IMR-90 (cell line): Measurements from ENCODE around the gene ADAMTSL4. TPM values are rescaled to one million over a fixed set of nuclear protein-coding genes. Genes with fewer than 3 reads are reported as not detected.

ENCODE experiments used
- ATAC-seq: fragments of 200-7000 bp; cut with Tn5 transposase; 2 replicates; pipeline ENCODE4 v1.9.1; 2020; ENCODE audit warnings: low read depth, mild to moderate bottlenecking, moderate library complexity
- BruUV-seq: library from RNA; stranded (reverse); fragments of 400-500 nt; replicated peaks from 2 replicates; lab custom pipeline; 2021; lab: Mats Ljungman, UMichigan
- CTCF ChIA-PET: fragments of 300-600 bp; formaldehyde crosslinking; extraction: SDS; loops from one replicate; lab custom pipeline; 2021; ENCODE audit warnings: antibody characterized with exemption; lab: Yijun Ruan, JAX
- POLR2A ChIA-PET: fragments of 300-600 bp; sonication (Branson Sonifier 250); formaldehyde crosslinking; loops from one replicate; lab custom pipeline; 2022; ENCODE audit warnings: antibody characterized with exemption; ENCODE audit not compliant: unreplicated experiment; lab: Charles Lee
- DNase-seq: peaks from one replicate; pipeline ENCODE4 v3.0.0; 2013
- H2AFZ ChIP-seq: replicated peaks from 2 replicates; pipeline ENCODE3; 2013; ENCODE audit warnings: low read length, mild to moderate bottlenecking; ENCODE audit not compliant: poor library complexity
- H2AK5ac ChIP-seq: 2 replicates; pipeline ENCODE4 v1.6.1; 2013; ENCODE audit warnings: low read depth, low read length, inconsistent platforms
- H2AK9ac ChIP-seq: replicated peaks from 2 replicates; pipeline ENCODE3; 2013; ENCODE audit warnings: mild to moderate bottlenecking, low read depth, low read length, moderate library complexity; ENCODE audit not compliant: poor library complexity
- H2BK120ac ChIP-seq: 2 replicates; pipeline ENCODE4 v1.6.1; 2013; ENCODE audit warnings: low read depth, low read length, inconsistent platforms
- H2BK15ac ChIP-seq: 3 replicates; pipeline ENCODE4 v1.6.1; 2013; ENCODE audit warnings: low read depth, low read length, inconsistent platforms
- H2BK20ac ChIP-seq: 2 replicates; pipeline ENCODE4 v1.6.1; 2013; ENCODE audit warnings: low read depth, mild to moderate bottlenecking, inconsistent platforms, low read length, moderate library complexity
- H2BK5ac ChIP-seq: 2 replicates; pipeline ENCODE4 v1.6.1; 2013; ENCODE audit warnings: mild to moderate bottlenecking, low read depth, low read length, inconsistent platforms; ENCODE audit not compliant: poor library complexity, severe bottlenecking
- H3K14ac ChIP-seq: replicated peaks from 2 replicates; pipeline ENCODE4 v1.6.1; 2013; ENCODE audit warnings: low read depth, low read length, inconsistent platforms
- H3K18ac ChIP-seq: 2 replicates; pipeline ENCODE4 v1.6.1; 2013; ENCODE audit warnings: low read depth, low read length, control low read depth
- H3K23ac ChIP-seq: 2 replicates; pipeline ENCODE4 v1.6.1; 2013; ENCODE audit warnings: low read depth, low read length, inconsistent platforms
- H3K27ac ChIP-seq: 2 replicates; pipeline ENCODE4 v1.5.1; 2013; ENCODE audit warnings: mild to moderate bottlenecking, control low read depth, low read length; ENCODE audit not compliant: insufficient read depth
- H3K27me3 ChIP-seq: 2 replicates; pipeline ENCODE4 v1.6.1; 2013; ENCODE audit warnings: low read length; ENCODE audit not compliant: control insufficient read depth, insufficient read depth
- H3K36me3 ChIP-seq: 2 replicates; pipeline ENCODE4 v1.6.1; 2013; ENCODE audit warnings: low read length, mixed read lengths; ENCODE audit not compliant: control insufficient read depth, insufficient read depth
- H3K4ac ChIP-seq: 2 replicates; pipeline ENCODE4 v1.6.1; 2013; ENCODE audit warnings: low read depth, low read length, inconsistent platforms
- H3K4me1 ChIP-seq: 2 replicates; pipeline ENCODE4 v1.6.1; 2013; ENCODE audit warnings: low read length, mixed read lengths; ENCODE audit not compliant: control insufficient read depth, insufficient read depth
- H3K4me2 ChIP-seq: 2 replicates; pipeline ENCODE4 v1.6.1; 2013; ENCODE audit warnings: low read depth, mild to moderate bottlenecking, control low read depth, low read length, moderate library complexity
- H3K4me3 ChIP-seq: 2 replicates; pipeline ENCODE4 v1.5.1; 2013; ENCODE audit warnings: low read depth, mild to moderate bottlenecking, control low read depth, low read length, moderate library complexity; ENCODE audit not compliant: insufficient read depth
- H3K56ac ChIP-seq: 2 replicates; pipeline ENCODE4 v1.6.1; 2013; ENCODE audit warnings: low read length, inconsistent platforms; ENCODE audit not compliant: insufficient read depth; ENCODE audit errors: extremely low read depth
- H3K79me1 ChIP-seq, 2 experiments: 2 replicates each; pipeline ENCODE4 v1.6.1; 2013; ENCODE audit warnings: low read length in 2 of 2, inconsistent platforms in 1 of 2, low read depth in 1 of 2
- H3K9ac ChIP-seq: 2 replicates; pipeline ENCODE4 v1.6.1; 2013; ENCODE audit warnings: low read depth, low read length, control low read depth
- H3K9me1 ChIP-seq: 2 replicates; pipeline ENCODE4 v1.6.1; 2013; ENCODE audit warnings: low read length, inconsistent platforms; ENCODE audit not compliant: insufficient read depth
- H3K9me3 ChIP-seq: 2 replicates; pipeline ENCODE4 v1.6.1; 2013; ENCODE audit warnings: low read length; ENCODE audit not compliant: control insufficient read depth, insufficient read depth
- H4K20me1 ChIP-seq: 2 replicates; pipeline ENCODE4 v1.6.1; 2013; ENCODE audit warnings: low read length, inconsistent platforms; ENCODE audit not compliant: insufficient read depth
- H4K5ac ChIP-seq: 2 replicates; pipeline ENCODE4 v1.6.1; 2013; ENCODE audit warnings: mild to moderate bottlenecking, low read depth, low read length, control low read depth
- H4K8ac ChIP-seq, 2 experiments: 2 replicates each; pipeline ENCODE4 v1.6.1; 2013; ENCODE audit warnings: low read depth in 2 of 2, low read length in 2 of 2, control low read depth in 1 of 2, inconsistent platforms in 1 of 2
- H4K91ac ChIP-seq: 2 replicates; pipeline ENCODE4 v1.6.1; 2013; ENCODE audit warnings: low read depth, low read length, inconsistent platforms; ENCODE audit not compliant: insufficient read depth
- BHLHE40 ChIP-seq: fragments of 150-350 bp; IDR thresholded peaks from 2 replicates; pipeline ENCODE4 v1.6.1; 2016; ENCODE audit warnings: mild to moderate bottlenecking, low read depth, low read length
- CEBPB ChIP-seq: IDR thresholded peaks from 2 replicates; pipeline ENCODE4 v1.6.1; 2012; ENCODE audit warnings: low read depth, low read length, improper control_type of control experiment
- CHD1 ChIP-seq: IDR thresholded peaks from 2 replicates; pipeline ENCODE4 v1.6.1; 2012; ENCODE audit warnings: low read depth, low read length, improper control_type of control experiment
- FOS ChIP-seq: fragments of 150-350 bp; IDR thresholded peaks from 2 replicates; pipeline ENCODE4 v1.6.1; 2016; ENCODE audit warnings: low read depth, low read length
- MAFK ChIP-seq: IDR thresholded peaks from 2 replicates; pipeline ENCODE4 v1.6.1; 2012; ENCODE audit warnings: low read depth, low read length, improper control_type of control experiment
- MAZ ChIP-seq: IDR thresholded peaks from 2 replicates; pipeline ENCODE4 v1.6.1; 2012; ENCODE audit warnings: low read depth, mild to moderate bottlenecking, low read length, improper control_type of control experiment, moderate library complexity, borderline replicate concordance
- MXI1 ChIP-seq: IDR thresholded peaks from 2 replicates; pipeline ENCODE4 v1.6.1; 2012; ENCODE audit warnings: low read depth, mild to moderate bottlenecking, low read length, moderate library complexity, borderline replicate concordance
- NFE2L2 ChIP-seq: fragments of 150-350 bp; IDR thresholded peaks from 2 replicates; pipeline ENCODE4 v1.6.1; 2016; ENCODE audit warnings: low read depth, mild to moderate bottlenecking, low read length
- RCOR1 ChIP-seq: IDR thresholded peaks from 2 replicates; pipeline ENCODE4 v1.6.1; 2012; ENCODE audit warnings: mild to moderate bottlenecking, low read length, improper control_type of control experiment; ENCODE audit not compliant: insufficient replicate concordance
- RFX5 ChIP-seq: IDR thresholded peaks from 2 replicates; pipeline ENCODE4 v1.8.0; 2012; ENCODE audit warnings: low read depth, mild to moderate bottlenecking, low read length, moderate library complexity
- SMC3 ChIP-seq: fragments of 150-350 bp; IDR thresholded peaks from 2 replicates; pipeline ENCODE4 v1.6.1; 2016; ENCODE audit warnings: low read depth, mild to moderate bottlenecking, antibody characterized with exemption, low read length, moderate library complexity
- dilution Hi-C: fragments of 300-500 bp; cut with HindIII; formaldehyde crosslinking; loops from one replicate; pipeline ENCODE4 v1.14.3; 2018; ENCODE audit warnings: low sequenced_read_pairs; ENCODE audit not compliant: unreplicated experiment
- in situ Hi-C: fragments of 300-500 bp; cut with MboI; formaldehyde crosslinking; loops from 3 replicates; pipeline ENCODE4 v1.14.3; 2019; ENCODE audit warnings: low sequenced_read_pairs, inconsistent platforms, mixed read lengths
- intact Hi-C: fragments of 100-400 bp; cut with micrococcal nuclease; formaldehyde crosslinking; loops from 2 replicates; pipeline ENCODE4 v1.10.0; 2022
- polyA plus RNA-seq, 3 experiments: library from polyadenylated mRNA; depleted of rRNA; stranded (reverse); fragments of >200 nt; gene quantifications; 2 replicates each; pipeline ENCODE4 v1.2.3, GENCODE V29; 2012; ENCODE audit warnings: low replicate concordance in 1 of 3
- total RNA-seq: library from RNA; depleted of rRNA; stranded (reverse); fragments of >200 nt; gene quantifications from 2 replicates; pipeline ENCODE4 v1.2.3, GENCODE V29; 2012
- TF ChIP-seq, protein P1 (sequence below): conservative IDR thresholded peaks from 2 replicates; pipeline ENCODE4 v1.5.1; 2012; ENCODE audit warnings: mild to moderate bottlenecking, low read depth, low read length, improper control_type of control experiment
- TF ChIP-seq, protein P2 (sequence below): fragments of 150-350 bp; IDR thresholded peaks from 2 replicates; pipeline ENCODE4 v1.6.1; 2017; ENCODE audit warnings: mild to moderate bottlenecking, antibody characterized with exemption, low read length, low read depth
- TF ChIP-seq, protein P3 (sequence below): fragments of 150-350 bp; IDR thresholded peaks from 2 replicates; pipeline ENCODE4 v1.6.1; 2016; ENCODE audit warnings: low read depth, mild to moderate bottlenecking, low read length, moderate library complexity, borderline replicate concordance

The ADAMTSL4 gene
- total and polyA plus RNA-seq, 2 of the 4 experiments (the other 2 are of a cell fraction): 0.54 to 12.2 TPM

DNA sequence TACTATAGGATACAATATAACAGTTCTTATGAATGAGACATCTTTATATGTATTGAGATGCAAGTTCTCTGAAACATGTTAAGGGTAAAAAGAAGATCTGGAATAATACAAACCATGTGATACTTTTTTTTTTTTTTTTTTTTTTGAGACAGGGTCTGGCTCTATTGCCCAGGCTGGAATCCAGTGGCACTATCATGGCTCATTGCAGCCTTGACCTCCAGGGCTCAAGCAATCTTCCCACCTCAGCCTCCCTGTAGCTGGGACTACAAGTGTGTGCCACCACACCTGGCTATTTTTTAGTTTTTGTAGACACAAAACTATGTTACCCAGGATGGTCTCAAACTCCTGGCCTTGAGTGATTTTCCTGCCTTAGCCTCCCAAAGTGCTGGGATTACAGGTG is 52.3 kb downstream of the ADAMTSL4 start:
- no peak overlapping the region for H3K14ac ChIP-seq
- no peaks in the 10 kb centered on the region for H3K36me3 ChIP-seq
- POLR2A ChIA-PET: no interaction called here
- no peak overlapping the region for H2BK15ac ChIP-seq
- TF ChIP-seq CEBPB (no peak), MAFK (no peak), MXI1 (no peak), MAZ (no peak), RFX5 (no peak), BHLHE40 (no peak), RCOR1 (no peak), NFE2L2 (no peak), SMC3 (no peak), CHD1 (no peak), FOS (no peak)
- TF ChIP-seq, protein P1, sequence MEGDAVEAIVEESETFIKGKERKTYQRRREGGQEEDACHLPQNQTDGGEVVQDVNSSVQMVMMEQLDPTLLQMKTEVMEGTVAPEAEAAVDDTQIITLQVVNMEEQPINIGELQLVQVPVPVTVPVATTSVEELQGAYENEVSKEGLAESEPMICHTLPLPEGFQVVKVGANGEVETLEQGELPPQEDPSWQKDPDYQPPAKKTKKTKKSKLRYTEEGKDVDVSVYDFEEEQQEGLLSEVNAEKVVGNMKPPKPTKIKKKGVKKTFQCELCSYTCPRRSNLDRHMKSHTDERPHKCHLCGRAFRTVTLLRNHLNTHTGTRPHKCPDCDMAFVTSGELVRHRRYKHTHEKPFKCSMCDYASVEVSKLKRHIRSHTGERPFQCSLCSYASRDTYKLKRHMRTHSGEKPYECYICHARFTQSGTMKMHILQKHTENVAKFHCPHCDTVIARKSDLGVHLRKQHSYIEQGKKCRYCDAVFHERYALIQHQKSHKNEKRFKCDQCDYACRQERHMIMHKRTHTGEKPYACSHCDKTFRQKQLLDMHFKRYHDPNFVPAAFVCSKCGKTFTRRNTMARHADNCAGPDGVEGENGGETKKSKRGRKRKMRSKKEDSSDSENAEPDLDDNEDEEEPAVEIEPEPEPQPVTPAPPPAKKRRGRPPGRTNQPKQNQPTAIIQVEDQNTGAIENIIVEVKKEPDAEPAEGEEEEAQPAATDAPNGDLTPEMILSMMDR: no peak
- TF ChIP-seq, protein P2, sequence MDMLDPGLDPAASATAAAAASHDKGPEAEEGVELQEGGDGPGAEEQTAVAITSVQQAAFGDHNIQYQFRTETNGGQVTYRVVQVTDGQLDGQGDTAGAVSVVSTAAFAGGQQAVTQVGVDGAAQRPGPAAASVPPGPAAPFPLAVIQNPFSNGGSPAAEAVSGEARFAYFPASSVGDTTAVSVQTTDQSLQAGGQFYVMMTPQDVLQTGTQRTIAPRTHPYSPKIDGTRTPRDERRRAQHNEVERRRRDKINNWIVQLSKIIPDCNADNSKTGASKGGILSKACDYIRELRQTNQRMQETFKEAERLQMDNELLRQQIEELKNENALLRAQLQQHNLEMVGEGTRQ: no peak
- TF ChIP-seq, protein P3, sequence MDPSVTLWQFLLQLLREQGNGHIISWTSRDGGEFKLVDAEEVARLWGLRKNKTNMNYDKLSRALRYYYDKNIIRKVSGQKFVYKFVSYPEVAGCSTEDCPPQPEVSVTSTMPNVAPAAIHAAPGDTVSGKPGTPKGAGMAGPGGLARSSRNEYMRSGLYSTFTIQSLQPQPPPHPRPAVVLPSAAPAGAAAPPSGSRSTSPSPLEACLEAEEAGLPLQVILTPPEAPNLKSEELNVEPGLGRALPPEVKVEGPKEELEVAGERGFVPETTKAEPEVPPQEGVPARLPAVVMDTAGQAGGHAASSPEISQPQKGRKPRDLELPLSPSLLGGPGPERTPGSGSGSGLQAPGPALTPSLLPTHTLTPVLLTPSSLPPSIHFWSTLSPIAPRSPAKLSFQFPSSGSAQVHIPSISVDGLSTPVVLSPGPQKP: no peak
- no peaks in the 10 kb centered on the region for H3K9me3 ChIP-seq
- no peak overlapping the region for H2BK20ac ChIP-seq
- no peak overlapping the region for H3K18ac ChIP-seq
- intact Hi-C loops: no loop called here
- no peak overlapping the region for H2AFZ ChIP-seq
- DNase-seq (no peak), ATAC-seq (no peak)
- no peak overlapping the region for H3K4me3 ChIP-seq
- dilution Hi-C loops: no loop called here
- no peak overlapping the region for H3K27ac ChIP-seq
- no peak overlapping the region for H2BK120ac ChIP-seq
- peaks cover 6% of the 10 kb centered on the region for H3K4me1 ChIP-seq
- no peak overlapping the region for H2BK5ac ChIP-seq
- H3K4me2 ChIP-seq: no peak overlapping the region
- in situ Hi-C loops: no loop called here
- H4K91ac ChIP-seq: no peak overlapping the region
- H3K56ac ChIP-seq: no peak overlapping the region
- no peak overlapping the region for H4K8ac ChIP-seq
- H2AK9ac ChIP-seq: no peak overlapping the region
- H3K23ac ChIP-seq: no peak overlapping the region
- peaks cover 5% of the 10 kb centered on the region for H3K9me1 ChIP-seq
- peak overlapping the region; percentile 0; the same call in 1 of the 2 replicates for H3K4ac ChIP-seq
- peaks cover 10 to 30% of the 10 kb centered on the region in 2 experiments for H3K79me1 ChIP-seq
- no peak overlapping the region for H3K9ac ChIP-seq
- H2AK5ac ChIP-seq: peak overlapping the region; percentile 49; the same call in 1 of the 2 replicates
- CTCF ChIA-PET: interaction anchor here (0.7 kb wide), 2 partner anchors 471 to 649 kb away, joined by 3 to 8 read pairs; no protein-coding TSS in a partner anchor
- no peak overlapping the region for H4K5ac ChIP-seq
- H4K20me1 ChIP-seq: no peaks in the 10 kb centered on the region
- H3K27me3 ChIP-seq: no peaks in the 10 kb centered on the region
- no TSS peak for BruUV-seq
